Panc1 (cell line): Measurements from ENCODE around the gene POU2F1.

Source experiments
- SIN3A ChIP-seq: IDR thresholded peaks from 2 replicates; pipeline ENCODE4 v1.6.1; 2012; ENCODE audit warnings: low read depth, mild to moderate bottlenecking, low read length, moderate library complexity, borderline replicate concordance; ENCODE audit not compliant: insufficient read depth
- TCF7L2 ChIP-seq: IDR thresholded peaks from 2 replicates; pipeline ENCODE4 v1.6.1; 2011; ENCODE audit warnings: mild to moderate bottlenecking, low read depth, low read length, inconsistent platforms
- TF ChIP-seq, protein P1 (sequence below): fragments of 450-650 bp; IDR thresholded peaks from 2 replicates; pipeline ENCODE4 v1.5.1; 2017; ENCODE audit warnings: mild to moderate bottlenecking
- TF ChIP-seq, protein P2 (sequence below), 2 experiments: IDR thresholded peaks; 2 replicates each; pipeline ENCODE4 v1.6.1; 2011 to 2012; ENCODE audit warnings: low read depth in 2 of 2, control low read depth in 1 of 2, low read length in 1 of 2, mild to moderate bottlenecking in 1 of 2, moderate library complexity in 1 of 2; ENCODE audit not compliant: insufficient read depth in 1 of 2

DNA sequence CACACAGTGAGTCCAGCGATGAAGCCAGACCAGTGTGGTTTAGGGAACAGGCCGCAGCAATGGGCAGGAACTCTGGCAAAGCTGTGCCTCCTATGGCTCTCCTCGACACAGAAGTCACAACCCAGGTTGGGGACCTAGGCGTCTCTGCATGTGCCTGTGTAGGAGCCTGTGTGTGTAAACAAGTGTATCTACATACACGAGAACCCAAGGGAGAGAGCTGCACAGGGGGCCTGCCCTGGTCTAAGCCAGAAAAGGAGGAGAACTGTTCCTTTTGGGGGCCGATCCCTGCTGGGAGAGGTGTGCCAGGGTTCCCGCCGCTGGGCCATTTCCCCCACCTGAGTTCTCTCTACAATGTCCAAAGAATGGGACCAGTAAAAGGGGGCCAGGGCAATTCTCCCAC lies 241.7 kb downstream of the POU2F1 start:
- TF ChIP-seq, protein P1, sequence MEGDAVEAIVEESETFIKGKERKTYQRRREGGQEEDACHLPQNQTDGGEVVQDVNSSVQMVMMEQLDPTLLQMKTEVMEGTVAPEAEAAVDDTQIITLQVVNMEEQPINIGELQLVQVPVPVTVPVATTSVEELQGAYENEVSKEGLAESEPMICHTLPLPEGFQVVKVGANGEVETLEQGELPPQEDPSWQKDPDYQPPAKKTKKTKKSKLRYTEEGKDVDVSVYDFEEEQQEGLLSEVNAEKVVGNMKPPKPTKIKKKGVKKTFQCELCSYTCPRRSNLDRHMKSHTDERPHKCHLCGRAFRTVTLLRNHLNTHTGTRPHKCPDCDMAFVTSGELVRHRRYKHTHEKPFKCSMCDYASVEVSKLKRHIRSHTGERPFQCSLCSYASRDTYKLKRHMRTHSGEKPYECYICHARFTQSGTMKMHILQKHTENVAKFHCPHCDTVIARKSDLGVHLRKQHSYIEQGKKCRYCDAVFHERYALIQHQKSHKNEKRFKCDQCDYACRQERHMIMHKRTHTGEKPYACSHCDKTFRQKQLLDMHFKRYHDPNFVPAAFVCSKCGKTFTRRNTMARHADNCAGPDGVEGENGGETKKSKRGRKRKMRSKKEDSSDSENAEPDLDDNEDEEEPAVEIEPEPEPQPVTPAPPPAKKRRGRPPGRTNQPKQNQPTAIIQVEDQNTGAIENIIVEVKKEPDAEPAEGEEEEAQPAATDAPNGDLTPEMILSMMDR, result no peak
- TF ChIP-seq, protein P2, sequence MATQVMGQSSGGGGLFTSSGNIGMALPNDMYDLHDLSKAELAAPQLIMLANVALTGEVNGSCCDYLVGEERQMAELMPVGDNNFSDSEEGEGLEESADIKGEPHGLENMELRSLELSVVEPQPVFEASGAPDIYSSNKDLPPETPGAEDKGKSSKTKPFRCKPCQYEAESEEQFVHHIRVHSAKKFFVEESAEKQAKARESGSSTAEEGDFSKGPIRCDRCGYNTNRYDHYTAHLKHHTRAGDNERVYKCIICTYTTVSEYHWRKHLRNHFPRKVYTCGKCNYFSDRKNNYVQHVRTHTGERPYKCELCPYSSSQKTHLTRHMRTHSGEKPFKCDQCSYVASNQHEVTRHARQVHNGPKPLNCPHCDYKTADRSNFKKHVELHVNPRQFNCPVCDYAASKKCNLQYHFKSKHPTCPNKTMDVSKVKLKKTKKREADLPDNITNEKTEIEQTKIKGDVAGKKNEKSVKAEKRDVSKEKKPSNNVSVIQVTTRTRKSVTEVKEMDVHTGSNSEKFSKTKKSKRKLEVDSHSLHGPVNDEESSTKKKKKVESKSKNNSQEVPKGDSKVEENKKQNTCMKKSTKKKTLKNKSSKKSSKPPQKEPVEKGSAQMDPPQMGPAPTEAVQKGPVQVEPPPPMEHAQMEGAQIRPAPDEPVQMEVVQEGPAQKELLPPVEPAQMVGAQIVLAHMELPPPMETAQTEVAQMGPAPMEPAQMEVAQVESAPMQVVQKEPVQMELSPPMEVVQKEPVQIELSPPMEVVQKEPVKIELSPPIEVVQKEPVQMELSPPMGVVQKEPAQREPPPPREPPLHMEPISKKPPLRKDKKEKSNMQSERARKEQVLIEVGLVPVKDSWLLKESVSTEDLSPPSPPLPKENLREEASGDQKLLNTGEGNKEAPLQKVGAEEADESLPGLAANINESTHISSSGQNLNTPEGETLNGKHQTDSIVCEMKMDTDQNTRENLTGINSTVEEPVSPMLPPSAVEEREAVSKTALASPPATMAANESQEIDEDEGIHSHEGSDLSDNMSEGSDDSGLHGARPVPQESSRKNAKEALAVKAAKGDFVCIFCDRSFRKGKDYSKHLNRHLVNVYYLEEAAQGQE (IDR thresholded peaks at IDR 0.05; ENCODE audit: insufficient read depth in 1 of 2, low read depth in 2 of 2, low read length in 1 of 2), result no peak
- TF ChIP-seq SIN3A, result no peak
- TF ChIP-seq TCF7L2, result no peak
